ENCODE measurements around the gene ZNRF1. TPM values are rescaled to one million over a fixed set of nuclear protein-coding genes. Genes with fewer than 3 reads are reported as not detected.

ZNRF1 gene
- total and polyA plus RNA-seq, 5 donors from 2014 or later = 3.2 to 15.1 (median 6.2) TPM

GRCh38 chr16:75099075-75099667 lies 100.3 kb downstream of the ZNRF1 start:
- no peaks in the 10 kb centered on the region for H3K27me3 Mint-ChIP-seq
- no peaks in the 10 kb centered on the region for H3K36me3 ChIP-seq (ENCODE audit: control insufficient read depth, insufficient read depth, low read length)
- peaks cover 6 to 50% (median 34%) of the 10 kb centered on the region in 4 donors for H3K4me1 Mint-ChIP-seq
- H3K27me3 ChIP-seq (ENCODE audit: control insufficient read depth, insufficient read depth, low read length) = no peaks in the 10 kb centered on the region
- H3K27ac ChIP-seq (ENCODE audit: insufficient read depth, low read length, poor library complexity, severe bottlenecking) = peak overlapping the region; percentile 93
- H3K36me3 Mint-ChIP-seq = no peaks in the 10 kb centered on the region
- no peaks in the 10 kb centered on the region for H3K9me3 ChIP-seq (ENCODE audit: control insufficient read depth in 2 of 2, low read length in 2 of 2)
- peak overlapping the region; percentile 93 to 95 (median 93) for H3K27ac Mint-ChIP-seq
- DNase-seq (no peak), ATAC-seq (ENCODE audit: low read depth in 2 of 2) (no peak)
- H3K4me3 Mint-ChIP-seq = peak overlapping the region; percentile 50 to 82 (median 76)
- peaks cover 0 to 3% (median 0%) of the 10 kb centered on the region in 7 donors for H3K9me3 Mint-ChIP-seq
- H3K4me1 ChIP-seq (ENCODE audit: control insufficient read depth, insufficient read depth, low read length, poor library complexity, severe bottlenecking) = peaks cover 35% of the 10 kb centered on the region
- peak overlapping the region; percentile 57 for H3K4me3 ChIP-seq (ENCODE audit: low read depth, low read length)

- ATAC-seq (ENCODE audit: low read depth in 2 of 2) (peak; percentile 56 to 61), DNase-seq (peak; percentile 20 to 75 (median 28))
- Mint-ChIP-seq H3K4me3 (peak overlapping the region; percentile 50 to 82 (median 68)), H3K27ac (peak overlapping the region; percentile 88 to 93 (median 93)), H3K9me3 (peaks cover 0 to 3% (median 0%) of the 10 kb centered on the region in 7 donors), H3K4me1 (peaks cover 6 to 50% (median 34%) of the 10 kb centered on the region in 4 donors), H3K36me3 (no peaks in the 10 kb centered on the region), H3K27me3 (no peaks in the 10 kb centered on the region)
- no peaks in the 10 kb centered on the region for H3K9me3 ChIP-seq (ENCODE audit: control insufficient read depth in 2 of 2, low read length in 2 of 2)
- peak overlapping the region; percentile 37 for H3K4me3 ChIP-seq (ENCODE audit: low read depth, low read length)
- peak overlapping the region; percentile 93 for H3K27ac ChIP-seq (ENCODE audit: insufficient read depth, low read length, poor library complexity, severe bottlenecking)
- no peaks in the 10 kb centered on the region for H3K36me3 ChIP-seq (ENCODE audit: control insufficient read depth, insufficient read depth, low read length)
- peaks cover 36% of the 10 kb centered on the region for H3K4me1 ChIP-seq (ENCODE audit: control insufficient read depth, insufficient read depth, low read length, poor library complexity, severe bottlenecking)
- H3K27me3 ChIP-seq (ENCODE audit: control insufficient read depth, insufficient read depth, low read length) = no peaks in the 10 kb centered on the region
These were observed 101.1 kb downstream of the ZNRF1 start for GRCh38 chr16:75099738-75100602.

GRCh38 chr16:75100603-75100990 lies 101.8 kb downstream of the ZNRF1 start:
- Histone ChIP-seq H3K4me3 (ENCODE audit: low read depth, low read length) (no peak overlapping the region), H3K4me1 (ENCODE audit: control insufficient read depth, insufficient read depth, low read length, poor library complexity, severe bottlenecking) (peaks cover 42% of the 10 kb centered on the region), H3K27me3 (ENCODE audit: control insufficient read depth, insufficient read depth, low read length) (no peaks in the 10 kb centered on the region), H3K9me3 (ENCODE audit: control insufficient read depth in 2 of 2, low read length in 2 of 2) (no peaks in the 10 kb centered on the region), H3K36me3 (ENCODE audit: control insufficient read depth, insufficient read depth, low read length) (no peaks in the 10 kb centered on the region), H3K27ac (ENCODE audit: insufficient read depth, low read length, poor library complexity, severe bottlenecking) (peak overlapping the region; percentile 93)
- Mint-ChIP-seq H3K27ac (peak overlapping the region; percentile 71 to 93 (median 88)), H3K27me3 (no peaks in the 10 kb centered on the region), H3K4me3 (peak overlapping the region in 1 of 4 donors; percentile 78), H3K4me1 (peaks cover 6 to 55% (median 37%) of the 10 kb centered on the region in 4 donors), H3K36me3 (no peaks in the 10 kb centered on the region), H3K9me3 (peaks cover 0 to 3% (median 0%) of the 10 kb centered on the region in 7 donors)
- ATAC-seq (ENCODE audit: low read depth in 2 of 2) (no peak), DNase-seq (no peak)

GRCh38 chr16:75101635-75102034 lies 102.8 kb downstream of the ZNRF1 start:
- ATAC-seq (ENCODE audit: low read depth in 2 of 2) = no peak
- Mint-ChIP-seq H3K9me3 (peaks cover 0 to 3% (median 0%) of the 10 kb centered on the region in 7 donors), H3K4me3 (no peak overlapping the region), H3K27ac (peak overlapping the region in 2 of 3 donors; percentile 55 to 77), H3K4me1 (peaks cover 6 to 62% (median 40%) of the 10 kb centered on the region in 4 donors), H3K36me3 (no peaks in the 10 kb centered on the region), H3K27me3 (no peaks in the 10 kb centered on the region)
- Histone ChIP-seq H3K4me1 (ENCODE audit: control insufficient read depth, insufficient read depth, low read length, poor library complexity, severe bottlenecking) (peaks cover 52% of the 10 kb centered on the region), H3K9me3 (ENCODE audit: control insufficient read depth in 2 of 2, low read length in 2 of 2) (no peaks in the 10 kb centered on the region), H3K4me3 (ENCODE audit: low read depth, low read length) (no peak overlapping the region), H3K36me3 (ENCODE audit: control insufficient read depth, insufficient read depth, low read length) (no peaks in the 10 kb centered on the region), H3K27me3 (ENCODE audit: control insufficient read depth, insufficient read depth, low read length) (no peaks in the 10 kb centered on the region), H3K27ac (ENCODE audit: insufficient read depth, low read length, poor library complexity, severe bottlenecking) (no peak overlapping the region)
- no peak for DNase-seq

- Histone ChIP-seq H3K27ac (ENCODE audit: insufficient read depth, low read length, poor library complexity, severe bottlenecking) (no peak overlapping the region), H3K27me3 (ENCODE audit: control insufficient read depth, insufficient read depth, low read length) (no peaks in the 10 kb centered on the region), H3K4me3 (ENCODE audit: low read depth, low read length) (no peak overlapping the region), H3K36me3 (ENCODE audit: control insufficient read depth, insufficient read depth, low read length) (no peaks in the 10 kb centered on the region), H3K9me3 (ENCODE audit: control insufficient read depth in 2 of 2, low read length in 2 of 2) (no peaks in the 10 kb centered on the region), H3K4me1 (ENCODE audit: control insufficient read depth, insufficient read depth, low read length, poor library complexity, severe bottlenecking) (peaks cover 56% of the 10 kb centered on the region)
- H3K9me3 Mint-ChIP-seq = peaks cover 0 to 3% (median 0%) of the 10 kb centered on the region in 7 donors
- H3K4me1 Mint-ChIP-seq = peaks cover 6 to 65% (median 40%) of the 10 kb centered on the region in 4 donors
- DNase-seq (no peak), ATAC-seq (ENCODE audit: low read depth in 2 of 2) (no peak)
- peak overlapping the region; percentile 42 to 92 (median 54) for H3K27ac Mint-ChIP-seq
- H3K4me3 Mint-ChIP-seq = peak overlapping the region in 1 of 4 donors; percentile 22
- no peaks in the 10 kb centered on the region for H3K36me3 Mint-ChIP-seq
- no peaks in the 10 kb centered on the region for H3K27me3 Mint-ChIP-seq
These were observed 103.8 kb downstream of the ZNRF1 start for GRCh38 chr16:75102595-75102994.

- peak overlapping the region in 1 of 3 donors; percentile 96 for H3K27ac Mint-ChIP-seq
- Histone ChIP-seq H3K27me3 (ENCODE audit: control insufficient read depth, insufficient read depth, low read length) (no peaks in the 10 kb centered on the region), H3K4me3 (ENCODE audit: low read depth, low read length) (no peak overlapping the region), H3K4me1 (ENCODE audit: control insufficient read depth, insufficient read depth, low read length, poor library complexity, severe bottlenecking) (peaks cover 55% of the 10 kb centered on the region), H3K27ac (ENCODE audit: insufficient read depth, low read length, poor library complexity, severe bottlenecking) (no peak overlapping the region), H3K9me3 (ENCODE audit: control insufficient read depth in 2 of 2, low read length in 2 of 2) (no peaks in the 10 kb centered on the region), H3K36me3 (ENCODE audit: control insufficient read depth, insufficient read depth, low read length) (no peaks in the 10 kb centered on the region)
- peaks cover 0 to 3% (median 0%) of the 10 kb centered on the region in 7 donors for H3K9me3 Mint-ChIP-seq
- no peak for ATAC-seq (ENCODE audit: low read depth in 2 of 2)
- H3K36me3 Mint-ChIP-seq = no peaks in the 10 kb centered on the region
- H3K4me1 Mint-ChIP-seq = peaks cover 9 to 66% (median 42%) of the 10 kb centered on the region in 4 donors
- no peak overlapping the region for H3K4me3 Mint-ChIP-seq
- H3K27me3 Mint-ChIP-seq = no peaks in the 10 kb centered on the region
- DNase-seq = no peak
These were observed 105.2 kb downstream of the ZNRF1 start for GRCh38 chr16:75103994-75104393.

GRCh38 chr16:75104836-75105235 lies 106.0 kb downstream of the ZNRF1 start:
- Mint-ChIP-seq H3K4me1 (peaks cover 9 to 66% (median 41%) of the 10 kb centered on the region in 4 donors), H3K27me3 (no peaks in the 10 kb centered on the region), H3K27ac (peak overlapping the region in 2 of 3 donors; percentile 71 to 79), H3K9me3 (peaks cover 0 to 3% (median 0%) of the 10 kb centered on the region in 7 donors), H3K36me3 (no peaks in the 10 kb centered on the region), H3K4me3 (peak overlapping the region in 1 of 4 donors; percentile 70)
- Histone ChIP-seq H3K4me1 (ENCODE audit: control insufficient read depth, insufficient read depth, low read length, poor library complexity, severe bottlenecking) (peaks cover 55% of the 10 kb centered on the region), H3K27ac (ENCODE audit: insufficient read depth, low read length, poor library complexity, severe bottlenecking) (peak overlapping the region; percentile 54), H3K36me3 (ENCODE audit: control insufficient read depth, insufficient read depth, low read length) (no peaks in the 10 kb centered on the region), H3K9me3 (ENCODE audit: control insufficient read depth in 2 of 2, low read length in 2 of 2) (no peaks in the 10 kb centered on the region), H3K27me3 (ENCODE audit: control insufficient read depth, insufficient read depth, low read length) (no peaks in the 10 kb centered on the region), H3K4me3 (ENCODE audit: low read depth, low read length) (no peak overlapping the region)
- ATAC-seq (ENCODE audit: low read depth in 2 of 2) = no peak
- DNase-seq = no peak

Data from CD4-positive, CD25-positive, alpha-beta regulatory T cell (primary cell).